Lung (tissue), 12 donors: Measurements from ENCODE around the gene ARMC7. TPM values are rescaled to one million over a fixed set of nuclear protein-coding genes. Genes with fewer than 3 reads are reported as not detected.
"Not testable (repeated sequence)": the region's sequence is repeated elsewhere in the genome, so short reads cannot be mapped to it uniquely, and the experiment has no call there.

Source experiments
- ATAC-seq: fragments of 200-7000 bp; cut with Tn5 transposase; one replicate; pipeline ENCODE4 v1.9.1; 2020; ENCODE audit warnings: moderate number of reproducible peaks; ENCODE audit not compliant: insufficient read depth, low FRiP score
- DNase-seq, 3 donors: peaks; one replicate each; pipeline ENCODE4 v3.0.0-alpha.2; 2013 to 2017
- H3K27ac ChIP-seq, 2 donors: one replicate each; pipeline ENCODE4 v1.5.1; 2013; ENCODE audit warnings: mild to moderate bottlenecking in 2 of 2, moderate library complexity in 2 of 2, control low read depth in 1 of 2, inconsistent platforms in 1 of 2, low read depth in 1 of 2, low read length in 1 of 2
- H3K27me3 ChIP-seq, 3 donors: one replicate each; pipeline ENCODE4 v1.5.1; 2013; ENCODE audit warnings: low read length in 2 of 3; ENCODE audit not compliant: control insufficient read depth in 3 of 3, insufficient read depth in 3 of 3
- H3K36me3 ChIP-seq, 4 donors: one replicate each; pipeline ENCODE4 v1.5.1; 2013; ENCODE audit warnings: low read length in 4 of 4, mild to moderate bottlenecking in 1 of 4, moderate library complexity in 1 of 4; ENCODE audit not compliant: control insufficient read depth in 4 of 4, insufficient read depth in 4 of 4
- H3K4me1 ChIP-seq, 5 donors: one replicate each; pipeline ENCODE4 v1.5.1; 2013; ENCODE audit warnings: low read length in 5 of 5, mild to moderate bottlenecking in 2 of 5, moderate library complexity in 1 of 5; ENCODE audit not compliant: control insufficient read depth in 5 of 5, insufficient read depth in 5 of 5
- H3K4me3 ChIP-seq: one replicate; pipeline ENCODE4 v1.5.1; 2013; ENCODE audit warnings: mild to moderate bottlenecking, control low read depth, moderate library complexity
- H3K9ac ChIP-seq, 2 donors: one replicate each; pipeline ENCODE4 v1.5.1; 2013; ENCODE audit warnings: low read length in 2 of 2, control low read depth in 1 of 2; ENCODE audit not compliant: insufficient read depth in 1 of 2
- H3K9me3 ChIP-seq, 4 donors: one replicate each; pipeline ENCODE4 v1.5.1; 2013; ENCODE audit warnings: low read length in 3 of 4, mild to moderate bottlenecking in 1 of 4, moderate library complexity in 1 of 4; ENCODE audit not compliant: control insufficient read depth in 4 of 4, insufficient read depth in 3 of 4
- WGBS, 2 donors: extraction: QIAGEN DNeasy Blood & Tissue Kit; methylation state at CpG; one replicate each; pipeline ENCODE4 v1.1.7; 2013; 5-methylcytosine and 5-hydroxymethylcytosine counted together
- polyA plus RNA-seq, 2 donors: library from polyadenylated mRNA; stranded (reverse); fragments of 200-250 nt; gene quantifications; one replicate each; pipeline ENCODE4 v1.2.1, GENCODE V29; 2013
- total RNA-seq, 2 donors: library from RNA; depleted of rRNA in 1 of 2; stranded (reverse); fragments of >200 nt in 1 of 2; gene quantifications; one replicate each; pipeline ENCODE4 v1.2.1, GENCODE V29; 2014 to 2021
- TF ChIP-seq, protein P1 (sequence below): IDR thresholded peaks from 2 replicates; pipeline ENCODE4 v1.5.1; 2012; ENCODE audit warnings: mild to moderate bottlenecking; ENCODE audit errors: control extremely low read depth, extremely low read depth
- donor health status: control.
- donor health status: control.
- donor health status: Bipolar disorder and iron deficiency.
- donor health status: healthy.
- donor health status: DM: yes; HTN: yes; CAD: no.

ARMC7 gene
- total and polyA plus RNA-seq, 4 donors = 8.1 to 19.2 (median 11.8) TPM

GRCh38 chr17:75067856-75068255, 41.9 kb upstream of the ARMC7 start:
- TF ChIP-seq, protein P1, sequence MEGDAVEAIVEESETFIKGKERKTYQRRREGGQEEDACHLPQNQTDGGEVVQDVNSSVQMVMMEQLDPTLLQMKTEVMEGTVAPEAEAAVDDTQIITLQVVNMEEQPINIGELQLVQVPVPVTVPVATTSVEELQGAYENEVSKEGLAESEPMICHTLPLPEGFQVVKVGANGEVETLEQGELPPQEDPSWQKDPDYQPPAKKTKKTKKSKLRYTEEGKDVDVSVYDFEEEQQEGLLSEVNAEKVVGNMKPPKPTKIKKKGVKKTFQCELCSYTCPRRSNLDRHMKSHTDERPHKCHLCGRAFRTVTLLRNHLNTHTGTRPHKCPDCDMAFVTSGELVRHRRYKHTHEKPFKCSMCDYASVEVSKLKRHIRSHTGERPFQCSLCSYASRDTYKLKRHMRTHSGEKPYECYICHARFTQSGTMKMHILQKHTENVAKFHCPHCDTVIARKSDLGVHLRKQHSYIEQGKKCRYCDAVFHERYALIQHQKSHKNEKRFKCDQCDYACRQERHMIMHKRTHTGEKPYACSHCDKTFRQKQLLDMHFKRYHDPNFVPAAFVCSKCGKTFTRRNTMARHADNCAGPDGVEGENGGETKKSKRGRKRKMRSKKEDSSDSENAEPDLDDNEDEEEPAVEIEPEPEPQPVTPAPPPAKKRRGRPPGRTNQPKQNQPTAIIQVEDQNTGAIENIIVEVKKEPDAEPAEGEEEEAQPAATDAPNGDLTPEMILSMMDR = no peak
- DNase-seq (no peak), ATAC-seq (no peak)
- 30 to 45% methylated on average over 4 of the region's 4 CpGs for WGBS, 2 donors
- H3K27me3 ChIP-seq = no peaks in the 10 kb centered on the region
- no peak overlapping the region for H3K9ac ChIP-seq
- no peak overlapping the region for H3K4me3 ChIP-seq
- no peaks in the 10 kb centered on the region for H3K4me1 ChIP-seq
- peaks cover 0 to 1% (median 0%) of the 10 kb centered on the region in 4 donors for H3K9me3 ChIP-seq
- peaks cover 0 to 26% (median 16%) of the 10 kb centered on the region in 4 donors for H3K36me3 ChIP-seq
- H3K27ac ChIP-seq = no peak overlapping the region

DNA sequence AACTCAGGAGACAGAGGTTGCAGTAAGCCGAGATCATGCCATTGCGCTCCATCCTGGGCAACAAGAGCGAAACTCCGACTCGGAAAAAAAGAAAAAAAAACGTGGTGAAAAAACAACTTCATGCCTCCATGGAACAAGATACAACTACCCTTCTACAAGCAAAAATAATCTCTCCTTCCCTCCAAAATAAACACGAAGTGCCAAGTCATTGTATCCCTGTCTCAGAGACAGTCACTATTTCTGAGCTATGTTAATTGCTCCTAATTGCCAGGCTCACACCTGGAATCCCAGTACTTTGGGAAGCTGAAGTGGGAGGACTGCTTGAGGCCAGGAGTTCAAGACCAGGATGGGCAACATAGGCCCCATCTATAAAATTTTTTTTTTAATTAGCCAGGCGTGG, 41.0 kb upstream of the ARMC7 start:
- ATAC-seq (no peak), DNase-seq (no peak)
- peaks cover 0 to 2% (median 0%) of the 10 kb centered on the region in 5 donors for H3K4me1 ChIP-seq
- H3K27me3 ChIP-seq = no peaks in the 10 kb centered on the region
- H3K4me3 ChIP-seq = no peak overlapping the region
- TF ChIP-seq, protein P1 = no peak
- peaks cover 0 to 1% (median 0%) of the 10 kb centered on the region in 4 donors for H3K9me3 ChIP-seq
- no peak overlapping the region for H3K9ac ChIP-seq
- 83 to 85% methylated on average over 8 of the region's 8 CpGs for WGBS, 2 donors
- H3K36me3 ChIP-seq = peaks cover 0 to 17% (median 9%) of the 10 kb centered on the region in 4 donors
- H3K27ac ChIP-seq = no peak overlapping the region

DNA sequence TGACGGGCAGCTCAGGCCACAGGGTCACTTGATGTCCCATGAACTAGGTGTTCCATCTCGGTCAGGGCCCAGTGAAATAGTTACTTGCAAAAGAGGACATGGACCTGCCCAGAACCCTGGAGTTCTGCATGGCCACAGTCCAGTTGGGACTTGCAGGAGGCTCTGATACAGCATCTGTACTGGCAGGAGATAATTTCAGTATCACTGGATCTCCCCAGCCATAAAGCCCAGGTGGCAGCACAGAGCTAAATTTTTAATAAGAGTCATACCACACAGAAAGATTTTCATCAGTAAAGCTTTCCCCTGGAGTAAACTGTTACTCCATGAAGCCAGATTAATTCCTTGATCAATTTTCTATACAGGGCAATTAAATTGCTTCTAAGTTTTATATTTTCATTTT, 40.0 kb upstream of the ARMC7 start:
- TF ChIP-seq, protein P1 = peak; percentile 11
- Histone ChIP-seq H3K4me1 (peaks cover 0 to 4% (median 0%) of the 10 kb centered on the region in 5 donors), H3K36me3 (peaks cover 0 to 8% (median 1%) of the 10 kb centered on the region in 4 donors), H3K27ac (no peak overlapping the region), H3K9ac (no peak overlapping the region), H3K9me3 (no peaks in the 10 kb centered on the region), H3K4me3 (no peak overlapping the region), H3K27me3 (no peaks in the 10 kb centered on the region)
- DNase-seq = no peak
- no peak for ATAC-seq
- whole genome bisulfite sequencing, 2 donors = 92 to 97% methylated on average over 2 of the region's 2 CpGs

GRCh38 chr17:75071478-75072271, 38.1 kb upstream of the ARMC7 start:
- WGBS, 2 donors = 79 to 85% methylated on average over 8 of the region's 8 CpGs
- H3K27ac ChIP-seq, H3K9ac ChIP-seq, H3K9me3 ChIP-seq, ATAC-seq, H3K36me3 ChIP-seq, H3K4me3 ChIP-seq, H3K4me1 ChIP-seq, H3K27me3 ChIP-seq, DNase-seq: not testable (repeated sequence)

DNA sequence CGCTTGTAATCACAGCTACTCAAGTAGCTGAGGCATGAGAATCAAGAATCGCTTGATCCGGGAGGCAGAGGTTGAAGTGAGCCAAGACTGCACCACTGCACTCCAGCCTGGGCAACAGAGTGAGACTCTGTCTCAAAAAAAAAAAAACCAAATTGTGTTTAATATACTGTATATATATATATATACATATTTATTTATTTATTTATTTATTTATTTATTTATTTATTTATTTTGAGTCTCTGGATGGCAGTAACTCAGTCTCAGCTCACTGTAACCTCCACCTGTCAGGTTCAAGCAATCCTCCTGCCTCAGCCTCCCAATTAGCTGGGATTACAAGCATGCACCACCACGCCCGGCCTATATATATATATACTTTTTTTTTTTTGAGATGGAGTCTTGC, 36.9 kb upstream of the ARMC7 start:
- H3K9ac ChIP-seq, H3K4me3 ChIP-seq, ATAC-seq, H3K27me3 ChIP-seq, DNase-seq, H3K27ac ChIP-seq, H3K36me3 ChIP-seq, H3K9me3 ChIP-seq: not testable (repeated sequence)
- WGBS, 2 donors = 98 to 100% methylated on average over 5 of the region's 5 CpGs
- H3K4me1 ChIP-seq = peaks cover 0 to 14% (median 6%) of the 10 kb centered on the region in 5 donors
